Measurements from ENCODE around the gene MEIOSIN.

MEIOSIN gene

DNA sequence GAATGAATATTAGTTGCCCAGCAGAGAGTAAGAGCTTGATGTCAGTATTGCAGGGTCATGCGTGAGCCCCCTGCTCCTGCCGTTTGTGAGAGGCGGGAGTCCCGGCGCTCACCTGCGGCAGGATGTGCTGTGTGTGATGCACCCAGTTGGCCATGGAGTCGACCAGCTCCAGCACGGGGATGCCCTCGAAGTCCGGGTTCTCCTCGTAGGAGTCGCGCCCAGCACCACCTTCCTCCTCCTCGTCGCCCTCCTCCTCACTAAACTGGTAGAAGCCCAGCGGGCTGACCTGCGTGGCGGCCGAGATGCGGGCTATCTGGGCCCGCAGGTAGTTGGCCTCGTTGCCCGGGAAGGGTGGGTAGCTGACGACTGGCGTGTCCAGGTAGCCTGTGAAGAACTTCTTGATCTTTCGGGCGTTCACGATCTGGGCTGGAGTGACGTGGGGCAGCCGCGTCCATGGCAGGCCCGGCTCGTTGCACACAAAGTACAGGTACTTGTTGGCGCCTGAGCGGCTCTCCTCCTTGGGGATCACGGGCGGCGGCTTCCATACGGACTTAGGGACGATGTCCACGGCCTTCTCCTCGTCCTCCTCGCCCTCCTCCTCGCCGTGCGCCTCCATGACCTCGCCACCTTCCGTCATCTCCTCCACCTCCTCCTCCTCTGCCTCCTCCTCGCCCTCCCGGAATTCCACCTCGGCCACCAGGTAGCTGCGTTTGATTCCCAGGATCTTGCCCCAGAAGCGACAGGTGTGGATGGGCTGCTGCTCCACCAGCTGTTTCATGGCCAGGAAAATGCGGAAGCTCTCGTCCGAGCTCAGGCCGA, 71.1 kb downstream of the MEIOSIN start:
- no peak for DNase-seq

GRCh38 chr19:45804959-45805230, 71.7 kb downstream of the MEIOSIN start:
- DNase-seq = no peak

- DNase-seq = no peak
Measured at GRCh38 chr19:45805719-45806118, 72.5 kb downstream of the MEIOSIN start.

DNA sequence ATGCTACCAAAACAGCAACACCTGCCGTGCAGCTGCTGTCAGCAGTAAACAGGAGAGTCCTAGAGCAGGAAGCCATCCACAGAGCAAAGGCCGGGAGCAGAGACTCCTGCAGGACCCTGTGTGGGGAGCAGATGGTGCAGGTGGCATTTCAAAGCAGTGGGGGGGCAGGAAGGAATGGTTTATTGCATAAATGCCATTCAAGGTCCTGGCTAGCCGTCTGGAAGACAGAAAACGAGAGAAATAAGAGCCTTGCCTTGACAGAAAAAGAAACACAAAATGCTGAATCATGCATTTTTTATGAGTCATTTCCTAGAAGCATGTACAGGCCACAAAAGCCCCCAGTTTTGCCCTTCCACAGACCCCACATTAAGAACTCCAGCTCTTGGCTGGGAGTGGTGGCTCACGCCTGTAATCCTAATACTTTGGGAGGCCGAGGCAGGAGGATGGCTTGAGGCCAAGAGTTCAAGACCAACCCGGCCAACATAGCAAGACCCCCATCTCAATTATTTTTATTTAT, 76.5 kb downstream of the MEIOSIN start:
- DNase-seq = peak; percentile 60 to 80

DNA sequence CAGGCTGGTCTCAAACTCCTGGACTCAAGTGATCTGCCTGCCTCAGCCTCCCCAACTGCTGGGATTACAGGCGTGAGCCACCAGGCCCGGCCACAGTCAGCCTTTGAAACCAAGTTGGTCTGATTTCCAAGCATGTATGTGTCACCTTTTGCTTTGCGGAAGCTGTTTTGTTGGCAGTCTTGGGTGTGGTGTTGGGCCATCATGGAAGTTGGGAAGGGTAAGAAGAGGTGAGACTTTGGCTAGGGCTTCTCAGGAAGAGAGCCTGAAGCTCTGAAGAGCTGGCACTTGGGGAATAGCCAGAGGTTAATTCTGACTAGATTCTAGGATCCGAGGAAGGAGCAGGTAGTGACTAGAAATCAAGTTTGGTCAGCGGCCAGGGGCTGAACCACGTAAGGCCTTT, 79.1 kb downstream of the MEIOSIN start:
- DNase-seq = no peak

Data from NCI-H524 (cell line).